Stromal cell of bone marrow (primary cell): ENCODE measurements around the gene GRM4.

ENCODE experiments used
- DNase-seq: peaks from one replicate; pipeline ENCODE4 v3.0.0-alpha.2; 2012; ENCODE audit warnings: low read depth

The GRM4 gene

GRCh38 chr6:33978412-33979150, 167.3 kb downstream of the GRM4 start:
- no peak for DNase-seq

- DNase-seq: no peak
Observed at GRCh38 chr6:33977606-33978411, 168.1 kb downstream of the GRM4 start.

GRCh38 chr6:33976437-33977360, 169.2 kb downstream of the GRM4 start:
- DNase-seq: no peak

GRCh38 chr6:33975661-33976436, 170.0 kb downstream of the GRM4 start:
- DNase-seq: no peak

- no peak for DNase-seq
Observed at GRCh38 chr6:33974471-33974870, 171.4 kb downstream of the GRM4 start.

- DNase-seq: no peak
Observed at GRCh38 chr6:33974030-33974429, 171.9 kb downstream of the GRM4 start.

- no peak for DNase-seq
Observed at GRCh38 chr6:33971580-33971979, 174.3 kb downstream of the GRM4 start.
